Epithelial cell of proximal tubule (primary cell): ENCODE results near the gene PCDHGB7. TPM values are rescaled to one million over a fixed set of nuclear protein-coding genes. Genes with fewer than 3 reads are reported as not detected.
"Not testable (repeated sequence)": the region's sequence is repeated elsewhere in the genome, so short reads cannot be mapped to it uniquely, and the experiment has no call there.

Source experiments
- DNase-seq: peaks from one replicate; pipeline ENCODE4 v3.0.0-alpha.2; 2011; ENCODE audit warnings: low read depth
- H3K4me3 ChIP-seq: 2 replicates; pipeline ENCODE4 v1.5.1; 2011; ENCODE audit warnings: low read depth, mild to moderate bottlenecking, low read length
- CTCF ChIP-seq: conservative IDR thresholded peaks from 2 replicates; pipeline ENCODE4 v1.5.1; 2012; ENCODE audit warnings: low read depth, mild to moderate bottlenecking, low read length
- total RNA-seq: library from RNA; depleted of rRNA; stranded (reverse); fragments of >200 nt; gene quantifications from 2 replicates; pipeline ENCODE4 v1.2.3, GENCODE V29; 2015

PCDHGB7 gene
- total RNA-seq, 1 donor from 2014 or later, result 2.8 TPM

GRCh38 chr5:141422742-141423291 lies 5.3 kb downstream of the PCDHGB7 start:
- no peak for DNase-seq
- H3K4me3 ChIP-seq, result no peak overlapping the region
- no peak for TF ChIP-seq CTCF

- H3K4me3 ChIP-seq, result no peak overlapping the region
- DNase-seq, result no peak
- TF ChIP-seq CTCF, result no peak
Observed at GRCh38 chr5:141427783-141428426, 10.4 kb downstream of the PCDHGB7 start.

GRCh38 chr5:141430332-141431113 lies 13.0 kb downstream of the PCDHGB7 start, which contains the start of gene PCDHGA12:
PCDHGA12 (plus strand) TSS chr5:141430507; CDS start chr5:141430760, 253 bp downstream.
- DNase-seq, result no peak
- H3K4me3 ChIP-seq, result peak within 1 kb of the TSS; percentile 27
- peak; percentile 51 for TF ChIP-seq CTCF

- TF ChIP-seq CTCF, result no peak
- no peak overlapping the region for H3K4me3 ChIP-seq
- DNase-seq, result no peak
Observed at GRCh38 chr5:141431286-141431685, 13.8 kb downstream of the PCDHGB7 start.

GRCh38 chr5:141432308-141432707 lies 14.8 kb downstream of the PCDHGB7 start:
- DNase-seq, H3K4me3 ChIP-seq: not testable (repeated sequence)

- DNase-seq, H3K4me3 ChIP-seq: not testable (repeated sequence)
Observed at GRCh38 chr5:141432726-141433125, 15.2 kb downstream of the PCDHGB7 start.

- no peak for TF ChIP-seq CTCF
- DNase-seq, result no peak
- H3K4me3 ChIP-seq, result no peak overlapping the region
Observed at GRCh38 chr5:141434006-141434405, 16.5 kb downstream of the PCDHGB7 start.

- no peak for DNase-seq
- H3K4me3 ChIP-seq, result no peak overlapping the region
- TF ChIP-seq CTCF, result no peak
Observed at GRCh38 chr5:141437221-141437620, 19.7 kb downstream of the PCDHGB7 start.
